GM20000 (cell line): ENCODE results near the gene CD8B2.
"Not testable (repeated sequence)": the region's sequence is repeated elsewhere in the genome, so short reads cannot be mapped to it uniquely, and the experiment has no call there.

Experiments
- DNase-seq: peaks from one replicate; pipeline ENCODE4 v3.0.0; 2012; ENCODE audit warnings: low spot score
- CTCF ChIP-seq: IDR thresholded peaks from 2 replicates; pipeline ENCODE4 v1.5.1; 2012; ENCODE audit warnings: mild to moderate bottlenecking, control low read depth; ENCODE audit errors: extremely low read depth, missing control alignments

The CD8B2 gene

GRCh38 chr2:106511476-106511901 lies 24.3 kb downstream of the CD8B2 start:
- DNase-seq: not testable (repeated sequence)

- DNase-seq: not testable (repeated sequence)
Measured at GRCh38 chr2:106511934-106512333, 24.8 kb downstream of the CD8B2 start.

- DNase-seq: not testable (repeated sequence)
Measured at GRCh38 chr2:106513391-106513790, 26.2 kb downstream of the CD8B2 start.

- not testable (repeated sequence) for DNase-seq
Measured at GRCh38 chr2:106514827-106515226, 27.7 kb downstream of the CD8B2 start.

- TF ChIP-seq CTCF: no peak
Measured at GRCh38 chr2:106516436-106516835, 29.3 kb downstream of the CD8B2 start.

GRCh38 chr2:106516864-106517263 lies 29.7 kb downstream of the CD8B2 start:
- no peak for DNase-seq
- no peak for TF ChIP-seq CTCF

More at GRCh38 chr2:106516436-106516835, 29.3 kb downstream of the CD8B2 start:
- DNase-seq: no peak

GRCh38 chr2:106517329-106517728 lies 30.2 kb downstream of the CD8B2 start:
- TF ChIP-seq CTCF: no peak
- no peak for DNase-seq

- DNase-seq: no peak
- TF ChIP-seq CTCF: no peak
Measured at GRCh38 chr2:106519767-106520166, 32.6 kb downstream of the CD8B2 start.

- no peak for DNase-seq
- no peak for TF ChIP-seq CTCF
Measured at GRCh38 chr2:106521016-106521415, 33.9 kb downstream of the CD8B2 start.

GRCh38 chr2:106523976-106524665 lies 37.0 kb downstream of the CD8B2 start:
- TF ChIP-seq CTCF: no peak

More at GRCh38 chr2:106523976-106524665, 37.0 kb downstream of the CD8B2 start:
- no peak for DNase-seq
